Brain microvascular endothelial cell (primary cell): ENCODE data around the gene ZNF407.

Experiments
- DNase-seq: peaks from one replicate; pipeline ENCODE4 v3.0.0-alpha.2; 2020
- H3K27ac ChIP-seq: fragments of 250-450 bp; sonication (Bioruptor Pico); 2 replicates; pipeline ENCODE4 v1.5.1; 2020; ENCODE audit warnings: mild to moderate bottlenecking, moderate library complexity
- H3K27me3 ChIP-seq: fragments of 250-450 bp; sonication (Bioruptor Pico); replicated peaks from 2 replicates; pipeline ENCODE4 v1.5.1; 2020; ENCODE audit warnings: mild to moderate bottlenecking
- H3K36me3 ChIP-seq: fragments of 250-450 bp; sonication (Bioruptor Pico); replicated peaks from 2 replicates; pipeline ENCODE4 v1.5.1; 2020; ENCODE audit warnings: mild to moderate bottlenecking
- H3K4me3 ChIP-seq: 2 replicates; pipeline ENCODE4 v1.5.1; 2011; ENCODE audit warnings: low read depth, mild to moderate bottlenecking, control low read depth, low read length, moderate library complexity
- in situ Hi-C: cut with HindIII; loops from 2 replicates; pipeline ENCODE4 v1.10.0; 2017; ENCODE audit warnings: low sequenced_read_pairs, low pct_ligation_motif_present
- TF ChIP-seq, protein P1 (sequence below): IDR thresholded peaks from 2 replicates; pipeline ENCODE4 v1.5.1; 2011; ENCODE audit warnings: low read depth, mild to moderate bottlenecking, moderate library complexity, low read length, control low read depth, inconsistent platforms; ENCODE audit errors: missing control alignments

Gene ZNF407

DNA sequence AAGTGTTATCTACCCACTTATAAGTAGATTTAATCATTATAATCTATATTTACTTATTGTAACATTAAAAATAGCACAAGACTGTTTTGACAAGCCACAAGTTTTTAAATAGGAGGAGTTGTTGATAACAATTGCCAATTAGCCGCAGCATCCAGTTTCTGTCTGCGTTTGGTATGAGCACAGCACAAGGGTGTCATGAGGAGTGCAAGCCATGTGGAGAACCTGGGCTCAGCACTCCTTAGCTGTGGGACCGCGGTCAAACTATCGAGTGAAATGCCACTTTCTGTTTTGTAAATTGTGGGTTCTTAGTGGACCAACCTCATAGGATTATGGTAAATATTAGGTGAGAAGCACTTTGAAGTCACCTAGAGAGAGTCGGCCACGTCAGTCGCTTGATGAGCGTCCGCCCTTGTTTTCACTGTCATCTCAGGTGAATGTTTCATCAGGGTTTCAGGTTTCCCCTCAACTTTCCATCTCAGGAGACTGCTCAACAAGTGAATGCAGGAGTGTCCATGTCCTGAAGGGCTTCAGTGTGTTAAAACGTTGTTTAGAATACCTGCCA, 294.5 kb downstream of the ZNF407 start:
- H3K4me3 ChIP-seq = no peak overlapping the region
- in situ Hi-C loops = no loop called here
- TF ChIP-seq, protein P1, sequence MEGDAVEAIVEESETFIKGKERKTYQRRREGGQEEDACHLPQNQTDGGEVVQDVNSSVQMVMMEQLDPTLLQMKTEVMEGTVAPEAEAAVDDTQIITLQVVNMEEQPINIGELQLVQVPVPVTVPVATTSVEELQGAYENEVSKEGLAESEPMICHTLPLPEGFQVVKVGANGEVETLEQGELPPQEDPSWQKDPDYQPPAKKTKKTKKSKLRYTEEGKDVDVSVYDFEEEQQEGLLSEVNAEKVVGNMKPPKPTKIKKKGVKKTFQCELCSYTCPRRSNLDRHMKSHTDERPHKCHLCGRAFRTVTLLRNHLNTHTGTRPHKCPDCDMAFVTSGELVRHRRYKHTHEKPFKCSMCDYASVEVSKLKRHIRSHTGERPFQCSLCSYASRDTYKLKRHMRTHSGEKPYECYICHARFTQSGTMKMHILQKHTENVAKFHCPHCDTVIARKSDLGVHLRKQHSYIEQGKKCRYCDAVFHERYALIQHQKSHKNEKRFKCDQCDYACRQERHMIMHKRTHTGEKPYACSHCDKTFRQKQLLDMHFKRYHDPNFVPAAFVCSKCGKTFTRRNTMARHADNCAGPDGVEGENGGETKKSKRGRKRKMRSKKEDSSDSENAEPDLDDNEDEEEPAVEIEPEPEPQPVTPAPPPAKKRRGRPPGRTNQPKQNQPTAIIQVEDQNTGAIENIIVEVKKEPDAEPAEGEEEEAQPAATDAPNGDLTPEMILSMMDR = no peak
- no peaks in the 10 kb centered on the region for H3K36me3 ChIP-seq
- H3K27me3 ChIP-seq = no peaks in the 10 kb centered on the region
- no peak overlapping the region for H3K27ac ChIP-seq
- DNase-seq = no peak

- DNase-seq = peak; percentile 38
- TF ChIP-seq, protein P1 = no peak
- no peak overlapping the region for H3K27ac ChIP-seq
Measured at GRCh38 chr18:74895686-74896085, 298.0 kb downstream of the ZNF407 start.

GRCh38 chr18:74896390-74896991, 298.8 kb downstream of the ZNF407 start:
- no peak for DNase-seq
- Histone ChIP-seq H3K27me3 (no peaks in the 10 kb centered on the region), H3K27ac (no peak overlapping the region), H3K4me3 (no peak overlapping the region), H3K36me3 (no peaks in the 10 kb centered on the region)
- TF ChIP-seq, protein P1 = peak; percentile 48
- in situ Hi-C loops = no loop called here

More at GRCh38 chr18:74895686-74896085, 298.0 kb downstream of the ZNF407 start:
- Histone ChIP-seq H3K4me3 (no peak overlapping the region), H3K27me3 (no peaks in the 10 kb centered on the region), H3K36me3 (no peaks in the 10 kb centered on the region)
- in situ Hi-C loops = no loop called here

- H3K36me3 ChIP-seq = no peaks in the 10 kb centered on the region
- no peaks in the 10 kb centered on the region for H3K27me3 ChIP-seq
- H3K4me3 ChIP-seq = no peak overlapping the region
- TF ChIP-seq, protein P1 = no peak
- DNase-seq = peak; percentile 57
- in situ Hi-C loops = no loop called here
- no peak overlapping the region for H3K27ac ChIP-seq
Measured at GRCh38 chr18:74897971-74898657, 300.4 kb downstream of the ZNF407 start.

- DNase-seq = peak; percentile 57
- in situ Hi-C loops = no loop called here
- Histone ChIP-seq H3K27me3 (no peaks in the 10 kb centered on the region), H3K4me3 (no peak overlapping the region), H3K27ac (peak overlapping the region; percentile 38), H3K36me3 (no peaks in the 10 kb centered on the region)
- TF ChIP-seq, protein P1 = no peak
Measured at GRCh38 chr18:74898965-74899364, 301.3 kb downstream of the ZNF407 start.

DNA sequence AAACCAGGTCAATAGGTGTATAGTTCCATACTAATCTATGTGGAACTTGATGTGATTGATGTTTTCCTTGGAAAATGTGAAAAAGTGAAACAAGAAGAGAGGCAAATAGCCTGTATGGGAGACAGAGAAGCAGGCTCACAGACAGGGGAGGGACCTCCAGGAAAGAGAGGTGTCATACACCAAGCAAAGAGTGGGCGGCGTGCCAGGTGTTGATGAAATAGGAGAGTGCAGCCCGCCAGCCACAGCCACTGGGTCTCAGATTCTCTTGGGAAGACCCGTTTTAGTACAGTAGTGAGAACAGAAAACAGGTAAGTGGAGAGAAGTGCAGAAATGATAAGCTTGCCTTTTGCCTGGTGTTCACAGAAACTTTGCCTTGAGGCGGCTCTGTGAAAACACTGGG, 301.9 kb downstream of the ZNF407 start:
- Histone ChIP-seq H3K27ac (no peak overlapping the region), H3K4me3 (no peak overlapping the region), H3K27me3 (no peaks in the 10 kb centered on the region), H3K36me3 (no peaks in the 10 kb centered on the region)
- in situ Hi-C loops = no loop called here
- DNase-seq = peak; percentile 1
- TF ChIP-seq, protein P1 = no peak
